IMR-90 (cell line): ENCODE results near the gene MAP1LC3A. TPM values are rescaled to one million over a fixed set of nuclear protein-coding genes. Genes with fewer than 3 reads are reported as not detected.

Experiments used
- ATAC-seq: fragments of 200-7000 bp; cut with Tn5 transposase; 2 replicates; pipeline ENCODE4 v1.9.1; 2020; ENCODE audit warnings: low read depth, mild to moderate bottlenecking, moderate library complexity
- BruUV-seq: library from RNA; stranded (reverse); fragments of 400-500 nt; replicated peaks from 2 replicates; lab custom pipeline; 2021; lab: Mats Ljungman, UMichigan
- CTCF ChIA-PET: fragments of 300-600 bp; formaldehyde crosslinking; extraction: SDS; loops from one replicate; lab custom pipeline; 2021; ENCODE audit warnings: antibody characterized with exemption; lab: Yijun Ruan, JAX
- POLR2A ChIA-PET: fragments of 300-600 bp; sonication (Branson Sonifier 250); formaldehyde crosslinking; loops from one replicate; lab custom pipeline; 2022; ENCODE audit warnings: antibody characterized with exemption; ENCODE audit not compliant: unreplicated experiment; lab: Charles Lee
- DNase-seq: peaks from one replicate; pipeline ENCODE4 v3.0.0; 2013
- H2AFZ ChIP-seq: replicated peaks from 2 replicates; pipeline ENCODE3; 2013; ENCODE audit warnings: low read length, mild to moderate bottlenecking; ENCODE audit not compliant: poor library complexity
- H2AK5ac ChIP-seq: 2 replicates; pipeline ENCODE4 v1.6.1; 2013; ENCODE audit warnings: low read depth, low read length, inconsistent platforms
- H2AK9ac ChIP-seq: replicated peaks from 2 replicates; pipeline ENCODE3; 2013; ENCODE audit warnings: mild to moderate bottlenecking, low read depth, low read length, moderate library complexity; ENCODE audit not compliant: poor library complexity
- H2BK120ac ChIP-seq: 2 replicates; pipeline ENCODE4 v1.6.1; 2013; ENCODE audit warnings: low read depth, low read length, inconsistent platforms
- H2BK15ac ChIP-seq: 3 replicates; pipeline ENCODE4 v1.6.1; 2013; ENCODE audit warnings: low read depth, low read length, inconsistent platforms
- H2BK20ac ChIP-seq: 2 replicates; pipeline ENCODE4 v1.6.1; 2013; ENCODE audit warnings: low read depth, mild to moderate bottlenecking, inconsistent platforms, low read length, moderate library complexity
- H2BK5ac ChIP-seq: 2 replicates; pipeline ENCODE4 v1.6.1; 2013; ENCODE audit warnings: mild to moderate bottlenecking, low read depth, low read length, inconsistent platforms; ENCODE audit not compliant: poor library complexity, severe bottlenecking
- H3K14ac ChIP-seq: replicated peaks from 2 replicates; pipeline ENCODE4 v1.6.1; 2013; ENCODE audit warnings: low read depth, low read length, inconsistent platforms
- H3K18ac ChIP-seq: 2 replicates; pipeline ENCODE4 v1.6.1; 2013; ENCODE audit warnings: low read depth, low read length, control low read depth
- H3K23ac ChIP-seq: 2 replicates; pipeline ENCODE4 v1.6.1; 2013; ENCODE audit warnings: low read depth, low read length, inconsistent platforms
- H3K27ac ChIP-seq: 2 replicates; pipeline ENCODE4 v1.5.1; 2013; ENCODE audit warnings: mild to moderate bottlenecking, control low read depth, low read length; ENCODE audit not compliant: insufficient read depth
- H3K27me3 ChIP-seq: 2 replicates; pipeline ENCODE4 v1.6.1; 2013; ENCODE audit warnings: low read length; ENCODE audit not compliant: control insufficient read depth, insufficient read depth
- H3K36me3 ChIP-seq: 2 replicates; pipeline ENCODE4 v1.6.1; 2013; ENCODE audit warnings: low read length, mixed read lengths; ENCODE audit not compliant: control insufficient read depth, insufficient read depth
- H3K4ac ChIP-seq: 2 replicates; pipeline ENCODE4 v1.6.1; 2013; ENCODE audit warnings: low read depth, low read length, inconsistent platforms
- H3K4me1 ChIP-seq: 2 replicates; pipeline ENCODE4 v1.6.1; 2013; ENCODE audit warnings: low read length, mixed read lengths; ENCODE audit not compliant: control insufficient read depth, insufficient read depth
- H3K4me2 ChIP-seq: 2 replicates; pipeline ENCODE4 v1.6.1; 2013; ENCODE audit warnings: low read depth, mild to moderate bottlenecking, control low read depth, low read length, moderate library complexity
- H3K4me3 ChIP-seq: 2 replicates; pipeline ENCODE4 v1.5.1; 2013; ENCODE audit warnings: low read depth, mild to moderate bottlenecking, control low read depth, low read length, moderate library complexity; ENCODE audit not compliant: insufficient read depth
- H3K56ac ChIP-seq: 2 replicates; pipeline ENCODE4 v1.6.1; 2013; ENCODE audit warnings: low read length, inconsistent platforms; ENCODE audit not compliant: insufficient read depth; ENCODE audit errors: extremely low read depth
- H3K79me1 ChIP-seq, 2 experiments: 2 replicates each; pipeline ENCODE4 v1.6.1; 2013; ENCODE audit warnings: low read length in 2 of 2, inconsistent platforms in 1 of 2, low read depth in 1 of 2
- H3K9ac ChIP-seq: 2 replicates; pipeline ENCODE4 v1.6.1; 2013; ENCODE audit warnings: low read depth, low read length, control low read depth
- H3K9me1 ChIP-seq: 2 replicates; pipeline ENCODE4 v1.6.1; 2013; ENCODE audit warnings: low read length, inconsistent platforms; ENCODE audit not compliant: insufficient read depth
- H3K9me3 ChIP-seq: 2 replicates; pipeline ENCODE4 v1.6.1; 2013; ENCODE audit warnings: low read length; ENCODE audit not compliant: control insufficient read depth, insufficient read depth
- H4K20me1 ChIP-seq: 2 replicates; pipeline ENCODE4 v1.6.1; 2013; ENCODE audit warnings: low read length, inconsistent platforms; ENCODE audit not compliant: insufficient read depth
- H4K5ac ChIP-seq: 2 replicates; pipeline ENCODE4 v1.6.1; 2013; ENCODE audit warnings: mild to moderate bottlenecking, low read depth, low read length, control low read depth
- H4K8ac ChIP-seq, 2 experiments: 2 replicates each; pipeline ENCODE4 v1.6.1; 2013; ENCODE audit warnings: low read depth in 2 of 2, low read length in 2 of 2, control low read depth in 1 of 2, inconsistent platforms in 1 of 2
- H4K91ac ChIP-seq: 2 replicates; pipeline ENCODE4 v1.6.1; 2013; ENCODE audit warnings: low read depth, low read length, inconsistent platforms; ENCODE audit not compliant: insufficient read depth
- BHLHE40 ChIP-seq: fragments of 150-350 bp; IDR thresholded peaks from 2 replicates; pipeline ENCODE4 v1.6.1; 2016; ENCODE audit warnings: mild to moderate bottlenecking, low read depth, low read length
- CEBPB ChIP-seq: IDR thresholded peaks from 2 replicates; pipeline ENCODE4 v1.6.1; 2012; ENCODE audit warnings: low read depth, low read length, improper control_type of control experiment
- CHD1 ChIP-seq: IDR thresholded peaks from 2 replicates; pipeline ENCODE4 v1.6.1; 2012; ENCODE audit warnings: low read depth, low read length, improper control_type of control experiment
- CTCF ChIP-seq: conservative IDR thresholded peaks from 2 replicates; pipeline ENCODE4 v1.5.1; 2012; ENCODE audit warnings: mild to moderate bottlenecking, low read depth, low read length, improper control_type of control experiment
- FOS ChIP-seq: fragments of 150-350 bp; IDR thresholded peaks from 2 replicates; pipeline ENCODE4 v1.6.1; 2016; ENCODE audit warnings: low read depth, low read length
- MAFK ChIP-seq: IDR thresholded peaks from 2 replicates; pipeline ENCODE4 v1.6.1; 2012; ENCODE audit warnings: low read depth, low read length, improper control_type of control experiment
- MAZ ChIP-seq: IDR thresholded peaks from 2 replicates; pipeline ENCODE4 v1.6.1; 2012; ENCODE audit warnings: low read depth, mild to moderate bottlenecking, low read length, improper control_type of control experiment, moderate library complexity, borderline replicate concordance
- MXI1 ChIP-seq: IDR thresholded peaks from 2 replicates; pipeline ENCODE4 v1.6.1; 2012; ENCODE audit warnings: low read depth, mild to moderate bottlenecking, low read length, moderate library complexity, borderline replicate concordance
- NFE2L2 ChIP-seq: fragments of 150-350 bp; IDR thresholded peaks from 2 replicates; pipeline ENCODE4 v1.6.1; 2016; ENCODE audit warnings: low read depth, mild to moderate bottlenecking, low read length
- POLR2A ChIP-seq: IDR thresholded peaks from 2 replicates; pipeline ENCODE4 v1.6.1; 2012; ENCODE audit warnings: mild to moderate bottlenecking, low read depth, low read length
- RAD21 ChIP-seq: IDR thresholded peaks from 2 replicates; pipeline ENCODE4 v1.6.1; 2012; ENCODE audit warnings: low read length, improper control_type of control experiment
- RCOR1 ChIP-seq: IDR thresholded peaks from 2 replicates; pipeline ENCODE4 v1.6.1; 2012; ENCODE audit warnings: mild to moderate bottlenecking, low read length, improper control_type of control experiment; ENCODE audit not compliant: insufficient replicate concordance
- RFX5 ChIP-seq: IDR thresholded peaks from 2 replicates; pipeline ENCODE4 v1.8.0; 2012; ENCODE audit warnings: low read depth, mild to moderate bottlenecking, low read length, moderate library complexity
- SMC3 ChIP-seq: fragments of 150-350 bp; IDR thresholded peaks from 2 replicates; pipeline ENCODE4 v1.6.1; 2016; ENCODE audit warnings: low read depth, mild to moderate bottlenecking, antibody characterized with exemption, low read length, moderate library complexity
- USF2 ChIP-seq: fragments of 150-350 bp; IDR thresholded peaks from 2 replicates; pipeline ENCODE4 v1.6.1; 2017; ENCODE audit warnings: mild to moderate bottlenecking, antibody characterized with exemption, low read length, low read depth
- WGBS, 2 experiments: methylation state at CpG; one replicate each; pipeline versions ENCODE4 v1.1.5 to v1.1.7; 2013; ENCODE audit warnings: missing lambda C conversion rate in 2 of 2; ENCODE audit not compliant: insufficient read length in 1 of 2; ENCODE audit errors: extremely low coverage in 2 of 2; 5-methylcytosine and 5-hydroxymethylcytosine counted together
- dilution Hi-C: fragments of 300-500 bp; cut with HindIII; formaldehyde crosslinking; loops from one replicate; pipeline ENCODE4 v1.14.3; 2018; ENCODE audit warnings: low sequenced_read_pairs; ENCODE audit not compliant: unreplicated experiment
- in situ Hi-C: fragments of 300-500 bp; cut with MboI; formaldehyde crosslinking; loops from 3 replicates; pipeline ENCODE4 v1.14.3; 2019; ENCODE audit warnings: low sequenced_read_pairs, inconsistent platforms, mixed read lengths
- intact Hi-C: fragments of 100-400 bp; cut with micrococcal nuclease; formaldehyde crosslinking; loops from 2 replicates; pipeline ENCODE4 v1.10.0; 2022
- polyA plus RNA-seq, 3 experiments: library from polyadenylated mRNA; depleted of rRNA; stranded (reverse); fragments of >200 nt; gene quantifications; 2 replicates each; pipeline ENCODE4 v1.2.3, GENCODE V29; 2012; ENCODE audit warnings: low replicate concordance in 1 of 3
- total RNA-seq: library from RNA; depleted of rRNA; stranded (reverse); fragments of >200 nt; gene quantifications from 2 replicates; pipeline ENCODE4 v1.2.3, GENCODE V29; 2012
- TF ChIP-seq, protein P1 (sequence below): fragments of 150-350 bp; IDR thresholded peaks from 2 replicates; pipeline ENCODE4 v1.6.1; 2016; ENCODE audit warnings: low read depth, mild to moderate bottlenecking, low read length, moderate library complexity, borderline replicate concordance

Gene MAP1LC3A
- total and polyA plus RNA-seq, 2 of the 4 experiments (the other 2 are of a cell fraction): 10.0 to 39.7 TPM

DNA sequence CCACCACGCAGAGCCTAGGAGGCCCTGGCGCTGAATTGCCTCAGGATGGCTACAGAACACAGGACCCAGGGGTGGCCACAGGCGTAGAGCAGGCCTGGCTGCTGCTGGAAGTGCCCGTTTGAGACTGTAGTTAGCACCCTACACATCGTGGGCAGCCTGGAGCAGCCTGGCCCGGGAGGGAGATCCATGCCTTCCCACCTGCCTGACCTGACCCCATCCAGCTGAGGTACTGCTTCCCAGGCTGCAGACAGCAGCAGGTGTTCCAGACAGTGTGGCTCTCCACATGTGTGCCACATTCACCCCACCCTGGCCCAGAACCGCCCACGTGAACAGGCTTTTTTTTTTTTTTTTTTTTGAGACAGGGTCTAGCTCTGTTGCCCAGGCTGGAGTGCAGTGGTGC is 20.9 kb upstream of the MAP1LC3A start:
- intact Hi-C loops: loop anchor here (1.0 to 5.0 kb wide), 2 partner anchors 170 to 232 kb away; no protein-coding TSS in a partner anchor
- no peak overlapping the region for H4K91ac ChIP-seq
- no peak overlapping the region for H3K56ac ChIP-seq
- TF ChIP-seq RFX5 (no peak), POLR2A (no peak), FOS (no peak), BHLHE40 (no peak), CHD1 (no peak), MXI1 (no peak), MAZ (no peak), RAD21 (no peak), USF2 (no peak), MAFK (no peak), CEBPB (no peak), CTCF (no peak), RCOR1 (no peak), SMC3 (no peak), NFE2L2 (no peak)
- TF ChIP-seq, protein P1, sequence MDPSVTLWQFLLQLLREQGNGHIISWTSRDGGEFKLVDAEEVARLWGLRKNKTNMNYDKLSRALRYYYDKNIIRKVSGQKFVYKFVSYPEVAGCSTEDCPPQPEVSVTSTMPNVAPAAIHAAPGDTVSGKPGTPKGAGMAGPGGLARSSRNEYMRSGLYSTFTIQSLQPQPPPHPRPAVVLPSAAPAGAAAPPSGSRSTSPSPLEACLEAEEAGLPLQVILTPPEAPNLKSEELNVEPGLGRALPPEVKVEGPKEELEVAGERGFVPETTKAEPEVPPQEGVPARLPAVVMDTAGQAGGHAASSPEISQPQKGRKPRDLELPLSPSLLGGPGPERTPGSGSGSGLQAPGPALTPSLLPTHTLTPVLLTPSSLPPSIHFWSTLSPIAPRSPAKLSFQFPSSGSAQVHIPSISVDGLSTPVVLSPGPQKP: no peak
- DNase-seq (no peak), ATAC-seq (no peak)
- H3K27me3 ChIP-seq: no peaks in the 10 kb centered on the region
- no peak overlapping the region for H3K9ac ChIP-seq
- no peak overlapping the region for H2BK15ac ChIP-seq
- H3K14ac ChIP-seq: no peak overlapping the region
- BruUV-seq: no TSS peak
- H3K9me1 ChIP-seq: peaks cover 4% of the 10 kb centered on the region
- no peak overlapping the region for H3K23ac ChIP-seq
- H4K5ac ChIP-seq: no peak overlapping the region
- no peak overlapping the region for H2AK9ac ChIP-seq
- H4K20me1 ChIP-seq: peaks cover 16% of the 10 kb centered on the region
- H4K8ac ChIP-seq: no peak overlapping the region
- peaks cover 12 to 55% of the 10 kb centered on the region in 2 experiments for H3K79me1 ChIP-seq
- no peak overlapping the region for H2BK20ac ChIP-seq
- in situ Hi-C loops: no loop called here
- H3K4me3 ChIP-seq: no peak overlapping the region
- peaks cover 69% of the 10 kb centered on the region for H3K36me3 ChIP-seq
- H3K4ac ChIP-seq: no peak overlapping the region
- H3K4me1 ChIP-seq: no peaks in the 10 kb centered on the region
- WGBS, 2 experiments: 87% methylated on average over 3 of the region's 8 CpGs; no CpG with 5 or more reads in 1 of the 2 experiments
- dilution Hi-C loops: no loop called here
- ChIA-PET POLR2A (no interaction called here), CTCF (interaction anchor here (1.3 kb wide), 1 partner anchor 170 kb away, joined by 5 read pairs; no protein-coding TSS in a partner anchor)
- H3K9me3 ChIP-seq: no peaks in the 10 kb centered on the region
- no peak overlapping the region for H3K27ac ChIP-seq
- H3K4me2 ChIP-seq: no peak overlapping the region
- H2AFZ ChIP-seq: no peak overlapping the region
- no peak overlapping the region for H2AK5ac ChIP-seq
- H3K18ac ChIP-seq: no peak overlapping the region
- H2BK5ac ChIP-seq: no peak overlapping the region
- no peak overlapping the region for H2BK120ac ChIP-seq
